Kidney epithelial cell (primary cell): ENCODE results near the gene EXOC6B. TPM values are rescaled to one million over a fixed set of nuclear protein-coding genes. Genes with fewer than 3 reads are reported as not detected.

Source experiments
- DNase-seq: peaks from one replicate; pipeline ENCODE4 v3.0.0-alpha.2; 2010; ENCODE audit warnings: low read depth
- H3K27me3 ChIP-seq: 2 replicates; pipeline ENCODE4 v1.6.0; 2011; ENCODE audit warnings: low read length; ENCODE audit not compliant: control insufficient read depth, insufficient read depth
- H3K36me3 ChIP-seq: 2 replicates; pipeline ENCODE4 v1.5.1; 2011; ENCODE audit warnings: low read length; ENCODE audit not compliant: control insufficient read depth, insufficient read depth
- H3K4me3 ChIP-seq: 2 replicates; pipeline ENCODE4 v1.5.1; 2011; ENCODE audit warnings: low read depth, mild to moderate bottlenecking, control low read depth, low read length
- CTCF ChIP-seq: IDR thresholded peaks from 2 replicates; pipeline ENCODE4 v1.5.1; 2011; ENCODE audit warnings: mild to moderate bottlenecking, moderate library complexity, low read length, control low read depth, inconsistent platforms; ENCODE audit not compliant: insufficient read depth, poor library complexity, severe bottlenecking
- total RNA-seq: library from RNA; depleted of rRNA; stranded (reverse); fragments of >200 nt; gene quantifications from 2 replicates; pipeline ENCODE4 v1.2.3, GENCODE V29; 2015

EXOC6B gene
- total RNA-seq, 1 donor from 2014 or later = 21.8 TPM

- Histone ChIP-seq H3K36me3 (no peaks in the 10 kb centered on the region), H3K4me3 (no peak overlapping the region), H3K27me3 (no peaks in the 10 kb centered on the region)
- no peak for DNase-seq
- no peak for TF ChIP-seq CTCF
These were observed 485.2 kb downstream of the EXOC6B start for GRCh38 chr2:72340665-72341064.

GRCh38 chr2:72338076-72338475 lies 487.8 kb downstream of the EXOC6B start:
- no peak overlapping the region for H3K4me3 ChIP-seq
- H3K36me3 ChIP-seq = no peaks in the 10 kb centered on the region
- DNase-seq = no peak
- no peak for TF ChIP-seq CTCF
- H3K27me3 ChIP-seq = no peaks in the 10 kb centered on the region

GRCh38 chr2:72332720-72333119 lies 493.1 kb downstream of the EXOC6B start:
- Histone ChIP-seq H3K4me3 (no peak overlapping the region), H3K36me3 (no peaks in the 10 kb centered on the region), H3K27me3 (no peaks in the 10 kb centered on the region)
- TF ChIP-seq CTCF = no peak
- no peak for DNase-seq

DNA sequence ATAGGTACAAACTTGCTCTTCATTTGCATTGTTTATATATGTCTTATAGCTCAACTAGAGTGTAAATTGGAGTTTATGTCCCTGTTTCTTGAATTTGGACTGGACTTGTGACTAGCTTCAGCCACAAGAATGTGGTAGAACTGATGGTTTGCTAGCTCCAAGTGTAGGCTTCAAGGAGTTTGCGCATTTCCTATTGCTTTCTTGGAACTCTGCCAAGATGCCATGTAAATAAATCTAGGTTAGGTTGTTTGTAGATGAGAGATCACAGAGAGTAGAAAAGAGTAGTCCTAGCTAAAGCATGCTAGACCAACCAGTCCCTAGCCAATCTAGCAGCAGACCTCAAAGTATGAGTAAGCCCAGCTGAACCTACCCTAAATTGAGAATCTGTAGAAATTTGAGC lies 495.2 kb downstream of the EXOC6B start:
- TF ChIP-seq CTCF = no peak
- no peak overlapping the region for H3K4me3 ChIP-seq
- no peaks in the 10 kb centered on the region for H3K36me3 ChIP-seq
- DNase-seq = no peak
- no peaks in the 10 kb centered on the region for H3K27me3 ChIP-seq

- no peak overlapping the region for H3K4me3 ChIP-seq
- no peaks in the 10 kb centered on the region for H3K36me3 ChIP-seq
- DNase-seq = no peak
- no peak for TF ChIP-seq CTCF
- no peaks in the 10 kb centered on the region for H3K27me3 ChIP-seq
These were observed 499.1 kb downstream of the EXOC6B start for GRCh38 chr2:72326759-72327158.

DNA sequence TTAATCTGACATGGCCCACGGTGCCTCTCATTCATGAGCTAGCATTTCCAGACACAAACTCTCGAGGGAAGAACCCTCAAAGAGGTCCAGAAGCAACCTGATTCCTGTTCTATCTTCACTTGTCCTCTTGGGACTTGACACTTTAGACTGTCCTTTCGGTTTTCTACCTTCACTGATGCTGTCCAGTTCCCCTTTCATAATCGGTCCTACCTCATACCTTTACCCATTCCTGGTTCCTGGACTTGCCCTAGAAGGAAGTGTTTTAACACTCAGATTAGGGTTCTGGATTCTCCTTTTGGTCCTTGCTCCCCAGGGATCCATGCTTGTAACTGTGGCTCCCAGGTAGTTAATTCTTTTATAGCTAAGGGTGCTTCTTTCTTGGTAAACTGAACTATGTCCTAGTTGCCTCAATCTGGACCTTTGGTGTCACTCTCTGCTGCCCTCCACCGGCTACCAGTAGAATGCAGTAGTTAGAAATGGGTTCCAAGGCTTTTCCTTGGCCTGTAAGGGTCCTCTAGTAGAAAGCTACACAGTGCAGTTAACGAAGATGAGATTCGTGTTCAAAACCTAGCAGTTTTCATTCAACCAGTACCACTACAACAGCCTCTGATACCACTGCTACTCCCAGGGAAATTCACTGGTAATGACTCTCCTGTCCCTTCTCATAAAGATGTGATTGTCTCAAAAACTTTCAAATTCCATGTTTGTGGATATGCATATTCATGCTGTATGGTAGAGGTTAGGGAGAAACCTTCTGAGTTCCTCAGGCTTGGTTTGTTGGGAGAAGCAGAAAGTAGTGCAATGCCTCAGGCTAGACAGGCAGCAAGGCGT lies 500.0 kb downstream of the EXOC6B start:
- H3K27me3 ChIP-seq = no peaks in the 10 kb centered on the region
- DNase-seq = no peak
- H3K4me3 ChIP-seq = no peak overlapping the region
- peak; percentile 55 for TF ChIP-seq CTCF
- H3K36me3 ChIP-seq = no peaks in the 10 kb centered on the region
